Esophagus (tissue), 2 donors: ENCODE results near the gene ATP10A. TPM values are rescaled to one million over a fixed set of nuclear protein-coding genes. Genes with fewer than 3 reads are reported as not detected.
"Not testable (repeated sequence)": the region's sequence is repeated elsewhere in the genome, so short reads cannot be mapped to it uniquely, and the experiment has no call there.

Experiments used
- H3K27ac ChIP-seq, 2 donors: one replicate each; pipeline ENCODE4 v1.5.1; 2013; ENCODE audit warnings: low read depth in 2 of 2, mild to moderate bottlenecking in 2 of 2, inconsistent platforms in 1 of 2, low read length in 1 of 2, moderate library complexity in 1 of 2
- H3K27me3 ChIP-seq, 2 donors: one replicate each; pipeline ENCODE4 v1.6.1; 2013; ENCODE audit warnings: low read length in 2 of 2, control low read depth in 1 of 2, mild to moderate bottlenecking in 1 of 2; ENCODE audit not compliant: insufficient read depth in 2 of 2, control insufficient read depth in 1 of 2
- H3K36me3 ChIP-seq, 2 donors: one replicate each; pipeline ENCODE4 v1.6.1; 2013; ENCODE audit warnings: low read length in 1 of 2; ENCODE audit not compliant: control insufficient read depth in 2 of 2, insufficient read depth in 2 of 2
- H3K4me1 ChIP-seq, 2 donors: one replicate each; pipeline ENCODE4 v1.6.1; 2013; ENCODE audit warnings: low read length in 1 of 2; ENCODE audit not compliant: control insufficient read depth in 2 of 2, insufficient read depth in 2 of 2
- H3K4me3 ChIP-seq, 2 donors: one replicate each; pipeline ENCODE4 v1.5.1; 2013; ENCODE audit warnings: low read length in 2 of 2, mild to moderate bottlenecking in 2 of 2, low read depth in 1 of 2, moderate library complexity in 1 of 2
- H3K9me3 ChIP-seq, 2 donors: one replicate each; pipeline ENCODE4 v1.6.1; 2013; ENCODE audit warnings: mild to moderate bottlenecking in 2 of 2, low read depth in 1 of 2, low read length in 1 of 2, moderate library complexity in 1 of 2; ENCODE audit not compliant: control insufficient read depth in 2 of 2, insufficient read depth in 1 of 2
- WGBS, 2 donors: extraction: QIAGEN DNeasy Blood & Tissue Kit; methylation state at CpG; one replicate each; pipeline ENCODE4 v1.1.7; 2013; 5-methylcytosine and 5-hydroxymethylcytosine counted together
- polyA plus RNA-seq, 2 donors: library from polyadenylated mRNA; stranded (reverse); fragments of 200-250 nt; gene quantifications; one replicate each; pipeline ENCODE4 v1.2.3, GENCODE V29; 2013
- donor health status: healthy with polysubstance abuse.
- donor health status: Bipolar disorder and iron deficiency.

ATP10A gene
- polyA plus RNA-seq, 2 donors = 0.79 to 0.86 TPM

- peak overlapping the region; percentile 73 to 77 for H3K27ac ChIP-seq
- 15 to 20% methylated on average over 19 of the region's 19 CpGs for WGBS, 2 donors
Observed at GRCh38 chr15:25862071-25862471, 1.1 kb downstream of the ATP10A start.

DNA sequence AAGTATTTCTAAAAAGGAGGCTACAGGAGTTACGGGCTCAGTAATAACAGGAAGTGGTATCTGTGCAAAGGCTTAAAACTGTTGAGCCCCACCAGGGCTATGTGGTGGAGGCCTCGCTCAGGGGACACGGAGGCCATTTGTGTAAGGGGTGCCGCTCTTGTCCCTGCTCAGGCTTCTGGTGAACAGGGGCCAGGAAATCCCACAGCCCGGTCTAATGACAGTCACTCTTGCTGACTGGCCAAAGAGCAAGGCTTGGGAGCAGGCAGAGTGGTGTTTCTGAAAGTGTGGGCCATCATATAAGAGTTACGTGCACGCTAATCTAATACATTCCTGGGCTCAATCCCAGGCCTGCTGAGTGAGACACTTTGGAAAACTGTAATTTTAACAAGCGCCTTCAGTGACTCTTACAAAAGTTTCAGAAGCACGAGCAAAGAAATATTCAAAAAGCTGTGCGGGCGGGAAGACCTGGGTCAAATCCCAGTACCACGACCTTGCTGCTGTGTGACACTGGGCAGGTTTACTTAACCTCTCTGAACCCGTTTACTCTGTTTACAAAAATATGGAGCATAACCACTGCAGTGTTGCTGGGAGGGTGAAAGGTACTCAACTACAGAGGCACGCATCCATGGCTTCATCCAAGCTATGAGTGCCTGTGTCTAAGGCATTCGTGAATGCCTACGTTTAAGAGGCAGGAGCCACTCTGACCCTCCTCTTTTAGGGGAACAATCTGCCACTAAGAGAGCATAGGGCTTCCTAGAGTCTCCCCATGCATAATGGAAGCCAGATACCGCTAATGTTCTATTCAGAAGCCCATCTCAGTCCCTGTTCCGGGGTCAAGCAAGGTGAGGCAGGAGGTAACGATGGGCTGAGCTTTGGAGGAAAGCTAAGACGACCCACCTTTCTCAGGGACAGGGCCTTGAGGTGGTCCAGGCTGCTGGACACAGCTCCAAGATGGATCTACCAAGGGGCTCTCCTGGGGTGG is 2.0 kb downstream of the ATP10A start:
- peak overlapping the region; percentile 66 to 68 for H3K4me3 ChIP-seq
- H3K4me1 ChIP-seq = peaks cover 8 to 16% of the 10 kb centered on the region in 2 donors
- no peaks in the 10 kb centered on the region for H3K36me3 ChIP-seq
- peak overlapping the region; percentile 73 to 77 for H3K27ac ChIP-seq
- no peaks in the 10 kb centered on the region for H3K27me3 ChIP-seq
- WGBS, 2 donors = 65 to 67% methylated on average over 20 of the region's 20 CpGs
- no peaks in the 10 kb centered on the region for H3K9me3 ChIP-seq

More at GRCh38 chr15:25862071-25862471, 1.1 kb downstream of the ATP10A start:
- peak overlapping the region; percentile 66 to 68 for H3K4me3 ChIP-seq
- no peaks in the 10 kb centered on the region for H3K9me3 ChIP-seq
- H3K4me1 ChIP-seq = peaks cover 8 to 16% of the 10 kb centered on the region in 2 donors
- no peaks in the 10 kb centered on the region for H3K27me3 ChIP-seq
- no peaks in the 10 kb centered on the region for H3K36me3 ChIP-seq

- Histone ChIP-seq H3K27ac (peak overlapping the region; percentile 55 to 80), H3K9me3 (no peaks in the 10 kb centered on the region), H3K27me3 (no peaks in the 10 kb centered on the region), H3K4me3 (no peak overlapping the region), H3K4me1 (peaks cover 8 to 16% of the 10 kb centered on the region in 2 donors), H3K36me3 (no peaks in the 10 kb centered on the region)
- 40 to 52% methylated on average over 15 of the region's 15 CpGs for WGBS, 2 donors
Observed at GRCh38 chr15:25859838-25860645, 3.1 kb downstream of the ATP10A start.

DNA sequence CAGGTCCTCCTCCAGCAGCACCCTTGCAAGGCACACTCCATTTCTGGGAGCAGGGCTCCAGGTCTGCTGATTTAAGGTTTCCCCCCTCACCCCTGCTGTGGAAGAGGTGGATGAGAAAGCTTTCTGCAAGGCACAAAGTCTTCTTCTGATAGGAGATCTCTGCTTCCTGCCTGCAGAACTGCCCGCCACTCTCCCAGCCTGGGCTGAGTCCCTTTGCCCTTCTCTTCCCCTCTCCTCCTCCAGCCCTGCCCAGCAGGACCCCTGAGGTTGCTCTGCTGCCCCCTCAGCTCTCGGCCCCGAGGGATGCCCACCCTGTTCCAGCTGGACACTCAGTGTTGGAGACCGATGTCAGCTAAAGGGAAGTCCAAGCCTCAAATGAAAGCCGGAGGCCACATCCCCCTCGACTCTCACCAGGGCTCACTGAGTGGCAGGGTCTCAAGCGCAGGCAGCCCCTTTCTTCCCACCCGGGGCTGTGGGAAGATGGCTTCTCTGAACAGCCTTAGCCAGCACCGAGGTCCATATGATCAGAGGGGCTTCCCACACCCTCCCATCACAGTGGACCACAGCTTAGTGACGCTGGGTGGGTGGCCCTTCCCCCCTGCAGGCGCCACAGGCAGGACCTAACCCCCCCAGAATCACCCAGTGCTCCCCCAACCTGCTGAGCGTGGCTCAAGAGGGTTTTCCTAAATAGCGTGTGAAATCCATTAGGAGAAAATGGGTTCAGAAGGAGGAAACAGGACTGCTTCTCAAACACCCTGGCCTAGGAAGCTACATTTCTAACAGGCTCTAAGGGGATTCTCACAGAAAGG is 4.0 kb downstream of the ATP10A start:
- Histone ChIP-seq H3K4me1 (peaks cover 8 to 16% of the 10 kb centered on the region in 2 donors), H3K27ac (peak overlapping the region; percentile 19 to 80), H3K36me3 (no peaks in the 10 kb centered on the region), H3K27me3 (no peaks in the 10 kb centered on the region), H3K9me3 (no peaks in the 10 kb centered on the region), H3K4me3 (no peak overlapping the region)
- WGBS, 2 donors = 67 to 81% methylated on average over 13 of the region's 13 CpGs

DNA sequence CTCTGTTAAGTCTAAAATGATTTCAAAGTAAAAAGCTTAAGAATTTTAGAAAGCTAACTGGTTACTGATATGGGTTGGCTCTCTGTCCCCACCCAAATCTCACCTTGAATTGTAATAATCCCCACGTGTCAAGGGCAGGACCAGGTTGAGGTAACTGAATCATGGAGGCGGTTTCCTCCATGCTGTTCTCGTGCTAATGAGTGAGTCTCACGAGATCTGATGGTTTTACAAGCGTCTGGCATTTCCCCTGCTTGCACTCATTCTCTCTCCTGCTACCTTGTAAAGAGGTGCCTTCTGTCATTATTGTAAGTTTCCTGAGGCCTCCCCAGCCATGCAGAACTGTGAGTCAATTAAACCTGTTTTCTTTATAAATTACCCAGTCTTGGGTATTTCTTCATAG is 7.1 kb downstream of the ATP10A start:
- H3K4me1 ChIP-seq = peaks cover 9 to 11% of the 10 kb centered on the region in 2 donors
- not testable (repeated sequence) for H3K4me3 ChIP-seq, H3K9me3 ChIP-seq, H3K27me3 ChIP-seq, H3K27ac ChIP-seq, H3K36me3 ChIP-seq
- 72 to 78% methylated on average over 5 of the region's 5 CpGs for WGBS, 2 donors

DNA sequence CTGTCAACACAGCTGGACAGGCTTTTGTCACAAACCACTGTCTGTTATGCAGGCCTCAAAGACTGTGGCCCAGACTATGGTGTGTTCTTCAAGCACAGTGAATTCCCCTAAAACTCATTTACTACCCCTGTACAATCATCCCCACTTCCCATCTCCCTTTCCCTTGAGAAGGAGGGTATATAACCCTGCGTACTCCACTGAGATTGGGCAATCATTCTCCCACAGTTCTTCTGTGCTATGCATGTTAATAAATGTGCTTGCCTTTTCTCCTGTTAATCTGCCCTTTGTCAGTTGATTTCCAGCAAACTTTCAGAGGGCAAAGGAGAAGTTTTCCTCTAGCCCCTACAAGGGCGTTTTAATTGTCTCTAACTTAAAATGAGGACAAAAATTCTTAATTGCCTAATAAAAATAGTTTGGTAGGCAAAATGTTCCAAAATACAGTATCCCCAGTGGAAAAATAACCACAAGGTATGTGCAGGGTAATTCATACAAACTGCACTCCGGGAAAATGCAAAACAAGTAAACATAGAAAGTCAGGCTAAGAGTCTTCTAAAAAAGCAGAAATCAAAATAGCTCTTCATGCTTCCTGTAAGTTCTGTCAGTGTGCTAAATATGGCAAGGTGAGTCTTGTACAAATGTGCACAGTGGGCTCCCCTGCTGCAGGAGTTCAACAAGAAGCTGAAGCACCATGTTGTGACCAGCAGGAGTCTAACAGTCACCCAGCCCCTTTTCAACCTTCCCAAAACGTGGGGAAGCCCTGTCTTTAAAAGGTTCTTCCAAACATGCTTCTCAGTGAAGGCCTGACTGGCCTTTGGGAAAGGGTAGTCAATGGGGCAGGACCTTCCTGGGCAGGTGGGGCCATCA is 10.2 kb downstream of the ATP10A start:
- no peak overlapping the region for H3K27ac ChIP-seq
- H3K4me3 ChIP-seq = no peak overlapping the region
- WGBS, 2 donors = 45 to 52% methylated on average over 4 of the region's 4 CpGs
- no peaks in the 10 kb centered on the region for H3K36me3 ChIP-seq
- H3K27me3 ChIP-seq = no peaks in the 10 kb centered on the region
- H3K9me3 ChIP-seq = no peaks in the 10 kb centered on the region
- peaks cover 6 to 9% of the 10 kb centered on the region in 2 donors for H3K4me1 ChIP-seq

DNA sequence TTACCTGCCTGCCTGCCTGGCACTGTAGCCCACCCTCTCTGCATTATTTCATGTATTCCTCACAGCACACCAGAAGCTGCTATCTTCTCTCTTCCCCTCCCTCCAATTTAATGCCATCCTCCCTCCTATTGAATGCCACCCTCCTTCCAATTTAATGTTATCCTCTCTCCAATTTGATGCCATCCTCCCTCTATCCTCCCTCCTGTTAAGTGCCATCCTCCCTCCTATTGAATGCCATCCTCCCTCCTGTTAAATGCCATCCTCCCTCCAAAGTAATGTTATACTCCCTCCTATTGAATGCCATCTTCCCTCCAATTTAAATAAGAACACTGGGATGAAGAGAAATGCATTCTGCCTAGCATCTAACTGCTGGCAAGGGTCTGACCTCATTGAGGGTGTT is 11.1 kb downstream of the ATP10A start:
- H3K36me3 ChIP-seq = no peaks in the 10 kb centered on the region
- H3K4me3 ChIP-seq = no peak overlapping the region
- H3K27me3 ChIP-seq = no peaks in the 10 kb centered on the region
- H3K4me1 ChIP-seq = peaks cover 6 to 9% of the 10 kb centered on the region in 2 donors
- H3K9me3 ChIP-seq = no peaks in the 10 kb centered on the region
- no peak overlapping the region for H3K27ac ChIP-seq

DNA sequence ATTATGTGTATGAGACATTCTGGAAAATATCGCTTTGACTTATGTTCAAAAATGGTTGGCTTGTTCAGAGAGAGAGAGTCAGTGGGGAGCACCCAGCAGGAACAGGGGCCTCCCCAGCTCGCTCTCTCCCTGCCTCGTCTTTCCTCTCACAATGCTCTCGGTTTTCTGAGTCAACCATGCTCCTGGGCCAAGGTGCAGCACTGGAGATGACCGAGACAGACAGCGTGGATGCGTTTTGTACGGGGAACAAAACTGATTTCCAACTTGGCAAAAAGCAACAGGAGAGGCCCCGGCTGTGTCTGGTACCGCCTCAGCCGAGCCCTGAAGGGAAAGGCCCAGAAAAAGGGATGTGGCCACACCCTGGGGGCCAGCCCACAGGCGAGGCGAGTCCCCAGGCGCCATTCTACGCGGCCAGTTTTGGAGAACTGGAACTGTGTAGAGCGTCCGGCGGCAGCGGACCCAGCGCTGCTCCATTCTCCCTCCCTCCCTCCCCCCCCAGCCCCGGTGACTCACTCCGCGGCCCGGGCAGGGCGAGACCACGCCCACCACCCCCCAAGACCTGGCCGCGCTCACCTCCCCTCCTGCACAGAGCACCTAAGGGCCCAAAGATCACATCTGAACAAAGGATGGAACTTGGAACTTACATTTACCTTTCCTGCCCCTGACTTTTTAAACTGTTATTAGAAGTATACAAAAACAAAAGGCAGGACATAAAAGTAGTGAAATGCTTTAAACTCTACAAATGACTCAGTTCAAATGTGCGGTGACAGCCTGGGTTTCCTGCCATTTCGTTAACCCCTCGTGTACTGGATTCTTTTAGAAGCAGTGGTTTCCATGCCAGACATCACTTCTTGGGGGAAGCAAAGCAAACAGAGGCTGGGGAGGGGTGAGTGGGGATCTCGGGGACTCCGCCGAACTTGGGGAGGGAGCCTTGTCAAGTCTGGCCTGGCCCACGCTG is 12.7 kb downstream of the ATP10A start:
- WGBS, 2 donors = 6 to 9% methylated on average over 33 to 36 of the region's 36 CpGs
- no peaks in the 10 kb centered on the region for H3K36me3 ChIP-seq
- H3K27ac ChIP-seq = peak overlapping the region; percentile 84 to 90
- H3K4me3 ChIP-seq = peak overlapping the region; percentile 7 to 24
- H3K9me3 ChIP-seq = no peaks in the 10 kb centered on the region
- H3K4me1 ChIP-seq = peaks cover 6 to 9% of the 10 kb centered on the region in 2 donors
- H3K27me3 ChIP-seq = no peaks in the 10 kb centered on the region
